Head of caudate nucleus (tissue), 42 donors: Measurements from ENCODE around the gene MAP7D1.

Source experiments
- DNase-seq, 42 donors: peaks; one replicate each; pipeline versions ENCODE4 v3.0.0 to v3.0.0-alpha.2; 2020 to 2021; ENCODE audit warnings: mixed read lengths in 7 of 42
- intact Hi-C: fragments of 100-400 bp; cut with DNase I; formaldehyde crosslinking; loops from one replicate; pipeline ENCODE4 v1.15.0; 2022

The MAP7D1 gene

GRCh38 chr1:36161641-36162531 is 5.9 kb downstream of the MAP7D1 start:
- intact Hi-C loops = no loop called here
- peak in 35 of 42 donors; percentile 40 to 87 (median 65) for DNase-seq

- intact Hi-C loops = no loop called here
- no peak for DNase-seq
These were observed 6.8 kb downstream of the MAP7D1 start for GRCh38 chr1:36162680-36163239.

- intact Hi-C loops = no loop called here
- no peak for DNase-seq
These were observed 7.5 kb downstream of the MAP7D1 start for GRCh38 chr1:36163426-36163825.

GRCh38 chr1:36164361-36164760 is 8.4 kb downstream of the MAP7D1 start:
- no peak for DNase-seq
- intact Hi-C loops = no loop called here

GRCh38 chr1:36165145-36165544 is 9.2 kb downstream of the MAP7D1 start:
- intact Hi-C loops = no loop called here
- no peak for DNase-seq

GRCh38 chr1:36166136-36166535 is 10.2 kb downstream of the MAP7D1 start:
- intact Hi-C loops = no loop called here
- DNase-seq = no peak

GRCh38 chr1:36166938-36167905 is 11.3 kb downstream of the MAP7D1 start:
- intact Hi-C loops = no loop called here

GRCh38 chr1:36168514-36168913 is 12.6 kb downstream of the MAP7D1 start:
- no peak for DNase-seq
- intact Hi-C loops = no loop called here

More at GRCh38 chr1:36166938-36167905, 11.3 kb downstream of the MAP7D1 start:
- DNase-seq = no peak

GRCh38 chr1:36170643-36171412 is 14.9 kb downstream of the MAP7D1 start:
- intact Hi-C loops = no loop called here
- no peak for DNase-seq

GRCh38 chr1:36172017-36172747 is 16.2 kb downstream of the MAP7D1 start:
- intact Hi-C loops = no loop called here
- DNase-seq = no peak

- intact Hi-C loops = no loop called here
- DNase-seq = peak in 10 of 42 donors; percentile 36 to 78 (median 54)
These were observed 17.0 kb downstream of the MAP7D1 start for GRCh38 chr1:36172983-36173382.

GRCh38 chr1:36174713-36175112 is 18.8 kb downstream of the MAP7D1 start:
- DNase-seq = no peak
- intact Hi-C loops = no loop called here

- peak in 34 of 42 donors; percentile 36 to 79 (median 59) for DNase-seq
- intact Hi-C loops = no loop called here
These were observed 19.5 kb downstream of the MAP7D1 start for GRCh38 chr1:36175137-36176095.

- intact Hi-C loops = no loop called here
- DNase-seq = peak in 3 of 42 donors; percentile 36 to 56 (median 39)
These were observed 20.4 kb downstream of the MAP7D1 start for GRCh38 chr1:36176106-36176949.

GRCh38 chr1:36177589-36178431 is 21.9 kb downstream of the MAP7D1 start:
- intact Hi-C loops = no loop called here
- DNase-seq = peak in 9 of 42 donors; percentile 31 to 75 (median 52)
